Activated naive CD4-positive, alpha-beta T cell treated with anti-CD3 and anti-CD28 coated beads, Interleukin-2, amount 50 U/mL, for 24 hours (primary cell): ENCODE results near the gene MAP1S.

Experiments used
- H3K27ac Mint-ChIP-seq: one replicate; pipeline ENCODE4 v1.8.0; 2021; ENCODE audit warnings: mild to moderate bottlenecking, mixed read lengths
- H3K27me3 Mint-ChIP-seq: one replicate; pipeline ENCODE4 v1.8.0; 2021; ENCODE audit warnings: mixed read lengths
- H3K36me3 Mint-ChIP-seq: one replicate; pipeline ENCODE4 v1.8.0; 2021; ENCODE audit warnings: mixed read lengths
- H3K4me1 Mint-ChIP-seq: one replicate; pipeline ENCODE4 v1.8.0; 2021; ENCODE audit warnings: mixed read lengths
- H3K4me3 Mint-ChIP-seq: one replicate; pipeline ENCODE4 v1.8.0; 2021; ENCODE audit warnings: mild to moderate bottlenecking, mixed read lengths
- H3K9me3 Mint-ChIP-seq: one replicate; pipeline ENCODE4 v1.8.0; 2021; ENCODE audit warnings: mixed read lengths

MAP1S gene

DNA sequence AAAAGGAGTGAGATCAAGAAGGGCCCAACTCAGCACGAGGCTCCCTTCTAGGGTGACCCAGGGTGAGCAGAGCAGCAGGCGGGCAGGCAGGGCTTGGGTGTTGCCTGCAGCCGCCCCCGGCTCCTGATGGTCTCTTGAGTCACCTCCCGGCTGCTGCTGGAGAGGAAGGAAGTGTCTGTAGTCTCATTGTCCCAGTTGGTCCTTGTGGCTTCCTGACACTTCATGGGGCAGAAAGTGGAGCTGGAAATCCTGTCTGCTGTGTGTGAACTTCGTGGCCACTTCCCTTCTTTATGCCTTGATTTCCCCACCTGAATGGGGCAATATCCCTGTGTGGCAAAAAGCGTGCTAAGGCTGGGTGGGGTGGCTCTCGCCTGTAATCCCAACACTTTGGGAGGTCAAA lies 2.5 kb downstream of the MAP1S start:
- Mint-ChIP-seq H3K36me3 (peaks cover 2% of the 10 kb centered on the region), H3K4me1 (peaks cover 29% of the 10 kb centered on the region), H3K9me3 (no peaks in the 10 kb centered on the region), H3K27me3 (no peaks in the 10 kb centered on the region), H3K27ac (peak overlapping the region; percentile 35), H3K4me3 (peak overlapping the region; percentile 85)

DNA sequence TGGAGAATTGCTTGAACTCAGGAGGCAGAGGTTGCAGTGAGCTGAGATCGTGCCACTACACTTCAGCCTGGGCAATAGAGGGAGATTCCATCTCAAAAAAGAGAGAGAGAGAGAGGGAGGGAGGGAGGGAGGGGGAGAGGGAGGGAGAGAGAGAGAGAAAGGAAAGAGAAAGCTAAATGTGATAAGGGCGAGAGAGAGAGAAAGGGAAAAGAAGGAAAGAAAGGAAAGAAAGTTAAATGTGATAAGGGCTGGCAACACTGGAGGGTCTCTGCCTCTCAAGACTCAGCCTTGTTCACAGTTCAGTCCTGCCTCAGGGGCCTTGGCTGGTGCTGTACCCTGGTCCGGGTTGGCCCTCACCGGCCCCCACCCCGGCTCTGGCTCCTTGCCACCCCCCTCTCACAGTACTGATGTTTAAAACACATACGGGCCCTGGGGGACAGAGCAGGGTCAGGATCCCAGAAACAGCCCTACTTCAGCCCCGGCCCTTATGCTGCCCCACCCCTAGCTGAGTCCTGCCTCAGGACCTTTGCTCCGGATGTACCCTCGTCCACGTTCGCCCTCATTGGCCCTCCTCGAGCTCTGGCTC lies 3.5 kb downstream of the MAP1S start:
- Mint-ChIP-seq H3K4me3 (no peak overlapping the region), H3K27me3 (no peaks in the 10 kb centered on the region), H3K36me3 (peaks cover 2% of the 10 kb centered on the region), H3K9me3 (no peaks in the 10 kb centered on the region), H3K27ac (no peak overlapping the region), H3K4me1 (peaks cover 29% of the 10 kb centered on the region)

DNA sequence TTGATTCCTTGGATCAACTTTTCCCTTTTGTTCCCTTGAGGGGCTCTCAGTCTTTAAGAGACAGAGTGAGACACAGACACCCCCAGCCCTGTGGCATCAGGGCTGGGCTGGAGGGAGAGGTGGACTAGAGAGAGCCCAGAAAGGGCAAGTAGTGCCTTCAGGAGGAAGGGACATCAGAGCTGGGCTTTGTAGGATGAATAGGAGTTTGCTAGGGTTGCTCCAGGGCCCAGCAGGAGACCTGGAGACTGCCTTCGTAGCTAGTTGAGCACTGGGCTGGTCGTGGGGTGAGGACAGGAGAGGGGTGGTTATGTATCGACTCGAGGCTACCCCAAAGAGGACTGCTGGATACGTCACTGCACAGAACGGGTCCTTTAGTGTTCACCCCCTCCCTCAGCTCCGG lies 5.4 kb downstream of the MAP1S start:
- H3K36me3 Mint-ChIP-seq: peaks cover 2% of the 10 kb centered on the region
- H3K27me3 Mint-ChIP-seq: no peaks in the 10 kb centered on the region
- H3K4me1 Mint-ChIP-seq: peaks cover 23% of the 10 kb centered on the region
- H3K9me3 Mint-ChIP-seq: no peaks in the 10 kb centered on the region
- H3K4me3 Mint-ChIP-seq: no peak overlapping the region
- peak overlapping the region; percentile 74 for H3K27ac Mint-ChIP-seq

DNA sequence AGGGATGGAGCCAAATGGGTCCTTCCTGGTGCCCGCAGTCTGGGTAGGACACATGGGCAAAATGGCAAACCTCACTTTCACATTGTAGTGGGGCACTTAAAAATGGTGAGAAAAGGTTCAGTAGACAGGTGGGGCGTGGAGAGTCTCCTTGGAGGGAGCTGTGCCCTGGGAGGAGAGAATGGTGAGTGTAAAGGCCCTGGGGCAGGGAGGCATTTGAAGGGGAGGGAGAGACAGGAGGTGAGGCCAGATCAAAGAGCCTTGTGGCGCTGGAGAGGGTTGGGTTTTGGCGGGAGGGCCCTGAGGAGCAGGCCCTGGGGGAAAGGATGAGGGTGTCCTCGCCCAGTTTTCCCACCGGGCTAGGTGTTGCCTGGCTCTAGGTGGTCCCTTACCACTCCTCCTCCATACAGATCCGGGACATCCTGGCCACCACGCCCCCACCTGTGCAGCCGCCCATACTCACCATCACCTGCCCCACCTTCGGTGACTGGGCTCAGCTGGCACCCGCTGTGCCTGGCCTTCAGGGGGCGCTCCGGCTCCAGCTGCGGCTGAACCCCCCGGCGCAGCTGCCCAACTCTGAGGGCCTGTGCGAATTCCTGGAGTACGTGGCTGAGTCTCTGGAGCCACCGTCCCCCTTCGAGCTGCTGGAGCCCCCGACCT lies 6.3 kb downstream of the MAP1S start:
- Mint-ChIP-seq H3K27ac (no peak overlapping the region), H3K4me1 (peaks cover 23% of the 10 kb centered on the region), H3K36me3 (peaks cover 2% of the 10 kb centered on the region), H3K4me3 (no peak overlapping the region), H3K9me3 (no peaks in the 10 kb centered on the region), H3K27me3 (no peaks in the 10 kb centered on the region)

DNA sequence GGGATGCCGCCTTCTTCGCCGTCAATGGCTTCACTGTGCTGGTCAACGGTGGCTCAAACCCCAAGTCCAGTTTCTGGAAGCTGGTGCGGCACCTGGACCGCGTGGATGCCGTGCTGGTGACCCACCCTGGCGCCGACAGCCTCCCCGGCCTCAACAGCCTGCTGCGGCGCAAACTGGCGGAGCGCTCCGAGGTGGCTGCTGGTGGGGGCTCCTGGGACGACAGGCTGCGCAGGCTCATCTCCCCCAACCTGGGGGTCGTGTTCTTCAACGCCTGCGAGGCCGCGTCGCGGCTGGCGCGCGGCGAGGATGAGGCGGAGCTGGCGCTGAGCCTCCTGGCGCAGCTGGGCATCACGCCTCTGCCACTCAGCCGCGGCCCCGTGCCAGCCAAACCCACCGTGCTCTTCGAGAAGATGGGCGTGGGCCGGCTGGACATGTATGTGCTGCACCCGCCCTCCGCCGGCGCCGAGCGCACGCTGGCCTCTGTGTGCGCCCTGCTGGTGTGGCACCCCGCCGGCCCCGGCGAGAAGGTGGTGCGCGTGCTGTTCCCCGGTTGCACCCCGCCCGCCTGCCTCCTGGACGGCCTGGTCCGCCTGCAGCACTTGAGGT lies 7.0 kb downstream of the MAP1S start:
- Mint-ChIP-seq H3K27me3 (no peaks in the 10 kb centered on the region), H3K9me3 (no peaks in the 10 kb centered on the region), H3K27ac (no peak overlapping the region), H3K36me3 (peaks cover 5% of the 10 kb centered on the region), H3K4me3 (no peak overlapping the region), H3K4me1 (peaks cover 22% of the 10 kb centered on the region)

DNA sequence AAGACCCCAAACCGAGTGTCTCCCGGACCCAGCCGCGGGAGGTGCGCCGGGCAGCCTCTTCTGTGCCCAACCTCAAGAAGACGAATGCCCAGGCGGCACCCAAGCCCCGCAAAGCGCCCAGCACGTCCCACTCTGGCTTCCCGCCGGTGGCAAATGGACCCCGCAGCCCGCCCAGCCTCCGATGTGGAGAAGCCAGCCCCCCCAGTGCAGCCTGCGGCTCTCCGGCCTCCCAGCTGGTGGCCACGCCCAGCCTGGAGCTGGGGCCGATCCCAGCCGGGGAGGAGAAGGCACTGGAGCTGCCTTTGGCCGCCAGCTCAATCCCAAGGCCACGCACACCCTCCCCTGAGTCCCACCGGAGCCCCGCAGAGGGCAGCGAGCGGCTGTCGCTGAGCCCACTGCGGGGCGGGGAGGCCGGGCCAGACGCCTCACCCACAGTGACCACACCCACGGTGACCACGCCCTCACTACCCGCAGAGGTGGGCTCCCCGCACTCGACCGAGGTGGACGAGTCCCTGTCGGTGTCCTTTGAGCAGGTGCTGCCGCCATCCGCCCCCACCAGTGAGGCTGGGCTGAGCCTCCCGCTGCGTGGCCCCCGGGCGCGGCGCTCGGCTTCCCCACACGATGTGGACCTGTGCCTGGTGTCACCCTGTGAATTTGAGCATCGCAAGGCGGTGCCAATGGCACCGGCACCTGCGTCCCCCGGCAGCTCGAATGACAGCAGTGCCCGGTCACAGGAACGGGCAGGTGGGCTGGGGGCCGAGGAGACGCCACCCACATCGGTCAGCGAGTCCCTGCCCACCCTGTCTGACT lies 7.9 kb downstream of the MAP1S start:
- Mint-ChIP-seq H3K4me1 (peaks cover 21% of the 10 kb centered on the region), H3K4me3 (no peak overlapping the region), H3K27ac (no peak overlapping the region), H3K9me3 (no peaks in the 10 kb centered on the region), H3K36me3 (peaks cover 7% of the 10 kb centered on the region), H3K27me3 (no peaks in the 10 kb centered on the region)

DNA sequence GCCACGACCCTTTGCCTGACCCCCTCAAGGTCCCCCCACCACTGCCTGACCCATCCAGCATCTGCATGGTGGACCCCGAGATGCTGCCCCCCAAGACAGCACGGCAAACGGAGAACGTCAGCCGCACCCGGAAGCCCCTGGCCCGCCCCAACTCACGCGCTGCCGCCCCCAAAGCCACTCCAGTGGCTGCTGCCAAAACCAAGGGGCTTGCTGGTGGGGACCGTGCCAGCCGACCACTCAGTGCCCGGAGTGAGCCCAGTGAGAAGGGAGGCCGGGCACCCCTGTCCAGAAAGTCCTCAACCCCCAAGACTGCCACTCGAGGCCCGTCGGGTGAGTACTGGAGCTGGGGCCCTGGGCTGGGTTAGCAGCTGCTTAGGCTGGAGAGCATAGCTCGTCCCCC lies 8.6 kb downstream of the MAP1S start:
- Mint-ChIP-seq H3K36me3 (peaks cover 7% of the 10 kb centered on the region), H3K4me1 (peaks cover 22% of the 10 kb centered on the region), H3K27me3 (no peaks in the 10 kb centered on the region), H3K4me3 (no peak overlapping the region), H3K27ac (no peak overlapping the region), H3K9me3 (no peaks in the 10 kb centered on the region)

DNA sequence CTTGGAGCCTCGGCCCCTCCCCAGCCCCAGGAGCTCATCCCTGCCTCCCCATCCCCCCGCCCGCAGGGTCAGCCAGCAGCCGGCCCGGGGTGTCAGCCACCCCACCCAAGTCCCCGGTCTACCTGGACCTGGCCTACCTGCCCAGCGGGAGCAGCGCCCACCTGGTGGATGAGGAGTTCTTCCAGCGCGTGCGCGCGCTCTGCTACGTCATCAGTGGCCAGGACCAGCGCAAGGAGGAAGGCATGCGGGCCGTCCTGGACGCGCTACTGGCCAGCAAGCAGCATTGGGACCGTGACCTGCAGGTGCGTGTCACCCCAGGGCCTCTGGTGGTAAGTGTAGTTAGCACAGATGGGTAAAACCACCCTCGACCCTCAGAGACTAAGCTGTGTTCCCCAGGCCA lies 13.8 kb downstream of the MAP1S start:
- Mint-ChIP-seq H3K9me3 (no peaks in the 10 kb centered on the region), H3K36me3 (peaks cover 6% of the 10 kb centered on the region), H3K4me3 (no peak overlapping the region), H3K27ac (no peak overlapping the region), H3K27me3 (no peaks in the 10 kb centered on the region), H3K4me1 (peaks cover 22% of the 10 kb centered on the region)

DNA sequence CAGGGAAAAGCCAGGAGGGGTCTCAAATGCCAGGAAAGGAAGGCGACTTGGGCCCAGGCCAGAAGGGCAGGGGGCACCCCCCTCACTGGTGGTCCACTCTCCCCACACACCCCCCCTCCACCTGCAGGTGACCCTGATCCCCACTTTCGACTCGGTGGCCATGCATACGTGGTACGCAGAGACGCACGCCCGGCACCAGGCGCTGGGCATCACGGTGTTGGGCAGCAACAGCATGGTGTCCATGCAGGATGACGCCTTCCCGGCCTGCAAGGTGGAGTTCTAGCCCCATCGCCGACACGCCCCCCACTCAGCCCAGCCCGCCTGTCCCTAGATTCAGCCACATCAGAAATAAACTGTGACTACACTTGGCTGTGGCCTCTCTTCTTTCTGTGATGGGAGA lies 14.9 kb downstream of the MAP1S start:
- Mint-ChIP-seq H3K36me3 (peaks cover 6% of the 10 kb centered on the region), H3K27ac (no peak overlapping the region), H3K4me3 (no peak overlapping the region), H3K4me1 (peaks cover 24% of the 10 kb centered on the region), H3K9me3 (no peaks in the 10 kb centered on the region), H3K27me3 (no peaks in the 10 kb centered on the region)

DNA sequence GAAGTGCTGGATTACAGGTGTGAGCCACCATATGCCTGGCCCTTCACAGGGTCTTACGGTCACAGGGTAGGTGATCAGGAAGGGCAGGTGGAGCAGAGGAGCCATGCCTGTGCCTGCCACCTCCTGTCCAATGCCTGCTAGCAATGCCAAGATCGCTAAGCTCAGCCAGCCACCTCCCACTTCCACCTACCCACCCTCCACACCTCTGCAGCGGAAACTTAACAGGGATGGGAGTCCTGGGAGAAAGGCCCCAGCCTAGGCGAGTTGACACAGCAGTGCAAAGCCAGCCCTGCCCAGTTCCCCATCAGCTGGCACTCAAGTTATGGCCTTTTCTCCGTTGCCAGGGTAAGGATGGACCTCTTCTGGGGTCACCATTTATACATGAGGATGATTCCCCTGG lies 16.1 kb downstream of the MAP1S start:
- no peak overlapping the region for H3K27ac Mint-ChIP-seq

DNA sequence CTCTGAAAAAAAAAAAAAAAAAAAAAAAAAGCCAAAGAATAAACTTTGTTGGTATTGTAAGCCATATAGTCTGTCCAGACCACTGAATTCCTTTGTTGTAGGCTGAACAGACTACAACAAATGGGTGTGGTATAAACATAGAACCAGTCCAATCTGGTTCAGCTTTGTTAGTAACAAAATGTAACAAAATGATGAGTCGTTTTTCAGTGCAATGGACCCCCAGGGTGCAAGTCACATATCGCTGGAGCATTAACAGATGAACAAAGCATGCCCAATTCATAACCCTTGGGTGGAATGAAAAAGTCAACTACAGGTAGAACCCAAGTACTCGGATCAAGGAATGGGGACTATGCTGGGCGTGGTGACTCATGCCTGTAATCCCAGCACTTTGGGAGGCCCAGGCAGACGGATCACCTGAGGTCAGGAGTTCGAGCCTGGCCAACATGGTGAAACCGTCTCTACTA lies 18.4 kb downstream of the MAP1S start:
- no peak overlapping the region for H3K4me3 Mint-ChIP-seq
- no peaks in the 10 kb centered on the region for H3K36me3 Mint-ChIP-seq
- no peaks in the 10 kb centered on the region for H3K27me3 Mint-ChIP-seq
- H3K9me3 Mint-ChIP-seq: no peaks in the 10 kb centered on the region
- H3K27ac Mint-ChIP-seq: no peak overlapping the region
- H3K4me1 Mint-ChIP-seq: peaks cover 3% of the 10 kb centered on the region

More for the DNA sequence above, 16.1 kb downstream of the MAP1S start:
- H3K4me1 Mint-ChIP-seq: peaks cover 19% of the 10 kb centered on the region
- H3K27me3 Mint-ChIP-seq: no peaks in the 10 kb centered on the region
- H3K9me3 Mint-ChIP-seq: no peaks in the 10 kb centered on the region
- H3K4me3 Mint-ChIP-seq: no peak overlapping the region
- H3K36me3 Mint-ChIP-seq: peaks cover 6% of the 10 kb centered on the region

DNA sequence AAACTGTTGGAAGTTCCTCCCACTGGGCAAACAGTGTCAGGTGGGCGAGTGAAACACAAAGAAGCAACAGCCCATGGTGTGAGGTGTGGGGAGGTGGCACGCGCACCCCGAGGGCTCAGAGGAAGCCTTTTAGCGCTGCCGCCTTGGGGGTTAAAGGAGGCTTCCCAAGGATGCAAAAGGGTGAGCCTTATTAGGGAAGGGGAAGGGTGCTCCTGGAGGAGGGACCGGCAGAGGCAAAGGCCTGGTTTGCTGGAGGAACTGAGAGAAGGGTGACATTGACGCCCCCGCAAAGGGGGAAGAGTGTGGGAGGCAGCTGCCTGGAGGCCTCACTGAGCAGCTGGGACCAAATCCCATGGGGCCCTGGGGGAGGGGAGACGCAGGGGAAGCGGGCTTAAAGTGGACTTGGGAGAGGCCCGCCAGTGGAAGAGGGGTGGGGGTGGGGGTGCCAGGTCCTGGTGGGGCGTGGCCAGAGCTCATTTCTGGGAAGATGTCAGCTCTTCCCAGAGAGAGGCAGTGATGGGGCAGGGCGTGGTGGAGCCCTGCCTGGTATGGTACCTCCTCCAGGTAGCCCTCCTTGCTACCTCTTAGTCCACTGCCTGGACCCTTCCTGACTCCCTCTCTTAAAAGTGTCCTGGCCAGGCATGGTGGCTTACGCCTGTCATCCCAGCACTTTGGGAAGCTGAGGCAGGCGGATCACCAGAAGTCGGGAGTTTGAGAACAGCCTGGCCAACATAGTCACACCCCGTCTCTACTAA lies 20.0 kb downstream of the MAP1S start:
- Mint-ChIP-seq H3K36me3 (no peaks in the 10 kb centered on the region), H3K4me3 (no peak overlapping the region), H3K27me3 (no peaks in the 10 kb centered on the region), H3K9me3 (no peaks in the 10 kb centered on the region), H3K27ac (no peak overlapping the region), H3K4me1 (peaks cover 3% of the 10 kb centered on the region)

DNA sequence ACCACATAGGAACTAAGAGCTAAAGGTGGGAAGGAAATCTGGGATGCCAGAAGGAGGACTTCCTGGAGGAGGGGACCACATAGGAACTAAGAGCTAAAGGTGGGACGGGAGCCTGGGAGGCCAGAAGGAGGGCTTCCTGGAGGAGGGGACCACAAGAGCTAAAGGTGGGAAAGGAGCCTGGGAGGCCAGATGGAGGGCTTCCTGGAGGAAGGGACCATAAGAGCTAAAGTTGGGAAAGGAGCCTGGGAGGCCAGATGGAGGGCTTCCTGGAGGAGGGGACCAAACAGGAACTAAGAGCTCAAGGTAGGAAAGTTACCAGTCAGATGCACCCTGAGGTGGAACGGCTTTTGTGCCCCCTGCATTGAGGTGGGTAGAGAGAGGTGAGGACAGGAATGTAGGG lies 22.2 kb downstream of the MAP1S start:
- H3K27ac Mint-ChIP-seq: no peak overlapping the region
- peaks cover 8% of the 10 kb centered on the region for H3K4me1 Mint-ChIP-seq

DNA sequence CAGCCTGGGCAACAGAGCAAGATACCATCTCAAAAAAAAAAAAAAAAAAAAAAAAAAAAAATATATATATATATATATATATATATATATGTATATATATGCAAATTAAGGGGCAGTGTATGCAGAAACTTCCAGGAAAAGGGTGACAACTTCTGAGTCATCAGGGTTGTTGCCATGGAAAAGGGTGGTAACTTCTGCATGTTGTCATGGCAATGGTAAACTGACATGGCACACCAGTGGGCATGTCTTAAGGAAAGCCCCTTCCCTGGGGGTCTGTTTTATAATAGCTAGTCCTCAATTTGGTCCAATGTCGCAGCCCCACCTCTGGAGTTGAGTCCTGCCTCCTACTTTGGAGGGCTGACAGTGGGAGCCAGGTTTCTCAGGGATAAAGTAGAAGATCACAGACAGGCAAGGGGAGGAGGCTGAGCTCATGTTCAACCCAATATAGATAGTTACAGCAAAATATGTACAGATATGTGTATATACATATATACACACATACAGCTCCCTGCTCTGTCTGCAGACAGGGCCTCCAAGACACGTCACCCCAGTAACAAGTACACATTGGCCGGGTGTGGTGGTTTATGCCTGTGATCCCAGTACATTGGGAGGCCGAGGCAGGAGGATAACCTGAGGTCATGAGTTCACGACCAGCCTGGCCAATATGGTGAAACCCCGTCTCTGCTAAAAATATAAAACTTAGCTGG lies 24.7 kb downstream of the MAP1S start:
- no peak overlapping the region for H3K27ac Mint-ChIP-seq
- no peak overlapping the region for H3K4me3 Mint-ChIP-seq
- H3K9me3 Mint-ChIP-seq: no peaks in the 10 kb centered on the region
- no peaks in the 10 kb centered on the region for H3K36me3 Mint-ChIP-seq
- H3K27me3 Mint-ChIP-seq: no peaks in the 10 kb centered on the region
- H3K4me1 Mint-ChIP-seq: peaks cover 23% of the 10 kb centered on the region

More for the DNA sequence above, 22.2 kb downstream of the MAP1S start:
- Mint-ChIP-seq H3K9me3 (no peaks in the 10 kb centered on the region), H3K27me3 (no peaks in the 10 kb centered on the region), H3K4me3 (no peak overlapping the region), H3K36me3 (no peaks in the 10 kb centered on the region)
